ENCODE results near the gene SPOCK1. TPM values are rescaled to one million over a fixed set of nuclear protein-coding genes. Genes with fewer than 3 reads are reported as not detected.

SPOCK1 gene
- total RNA-seq, 1 donor from 2014 or later = 900 TPM

DNA sequence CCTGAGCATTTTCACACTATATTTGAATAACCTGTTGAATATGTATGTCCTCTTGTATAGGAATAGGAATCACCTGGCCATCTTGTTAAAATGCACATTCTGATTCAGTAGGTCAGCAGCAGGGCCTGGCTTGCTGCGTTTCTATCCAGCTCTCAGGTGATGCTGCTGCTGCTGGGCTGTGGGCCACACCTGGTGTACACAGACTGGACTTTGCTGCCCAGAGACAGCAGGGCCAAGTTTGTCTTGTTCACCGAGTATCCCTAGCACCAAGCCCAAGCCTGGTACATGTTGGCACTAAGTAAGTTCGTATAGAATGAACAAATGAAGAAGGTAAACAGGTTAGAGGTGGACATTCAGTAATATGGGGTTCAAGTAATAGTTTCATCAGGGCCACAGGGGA lies 151.3 kb downstream of the SPOCK1 start:
- no peaks in the 10 kb centered on the region for H3K27me3 Mint-ChIP-seq (ENCODE audit: unreplicated experiment)
- H3K27ac Mint-ChIP-seq (ENCODE audit: unreplicated experiment) = no peak overlapping the region
- H3K36me3 Mint-ChIP-seq (ENCODE audit: unreplicated experiment) = peaks cover 9% of the 10 kb centered on the region
- TF ChIP-seq, protein P1, sequence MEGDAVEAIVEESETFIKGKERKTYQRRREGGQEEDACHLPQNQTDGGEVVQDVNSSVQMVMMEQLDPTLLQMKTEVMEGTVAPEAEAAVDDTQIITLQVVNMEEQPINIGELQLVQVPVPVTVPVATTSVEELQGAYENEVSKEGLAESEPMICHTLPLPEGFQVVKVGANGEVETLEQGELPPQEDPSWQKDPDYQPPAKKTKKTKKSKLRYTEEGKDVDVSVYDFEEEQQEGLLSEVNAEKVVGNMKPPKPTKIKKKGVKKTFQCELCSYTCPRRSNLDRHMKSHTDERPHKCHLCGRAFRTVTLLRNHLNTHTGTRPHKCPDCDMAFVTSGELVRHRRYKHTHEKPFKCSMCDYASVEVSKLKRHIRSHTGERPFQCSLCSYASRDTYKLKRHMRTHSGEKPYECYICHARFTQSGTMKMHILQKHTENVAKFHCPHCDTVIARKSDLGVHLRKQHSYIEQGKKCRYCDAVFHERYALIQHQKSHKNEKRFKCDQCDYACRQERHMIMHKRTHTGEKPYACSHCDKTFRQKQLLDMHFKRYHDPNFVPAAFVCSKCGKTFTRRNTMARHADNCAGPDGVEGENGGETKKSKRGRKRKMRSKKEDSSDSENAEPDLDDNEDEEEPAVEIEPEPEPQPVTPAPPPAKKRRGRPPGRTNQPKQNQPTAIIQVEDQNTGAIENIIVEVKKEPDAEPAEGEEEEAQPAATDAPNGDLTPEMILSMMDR (IDR thresholded peaks at IDR 0.05) = no peak
- no peak for DNase-seq (ENCODE audit: extremely low spot score, unreplicated experiment)
- no peaks in the 10 kb centered on the region for H3K9me3 Mint-ChIP-seq (ENCODE audit: unreplicated experiment)
- H3K4me3 Mint-ChIP-seq (ENCODE audit: unreplicated experiment) = no peak overlapping the region
- peaks cover 12% of the 10 kb centered on the region for H3K4me1 Mint-ChIP-seq (ENCODE audit: unreplicated experiment)

DNA sequence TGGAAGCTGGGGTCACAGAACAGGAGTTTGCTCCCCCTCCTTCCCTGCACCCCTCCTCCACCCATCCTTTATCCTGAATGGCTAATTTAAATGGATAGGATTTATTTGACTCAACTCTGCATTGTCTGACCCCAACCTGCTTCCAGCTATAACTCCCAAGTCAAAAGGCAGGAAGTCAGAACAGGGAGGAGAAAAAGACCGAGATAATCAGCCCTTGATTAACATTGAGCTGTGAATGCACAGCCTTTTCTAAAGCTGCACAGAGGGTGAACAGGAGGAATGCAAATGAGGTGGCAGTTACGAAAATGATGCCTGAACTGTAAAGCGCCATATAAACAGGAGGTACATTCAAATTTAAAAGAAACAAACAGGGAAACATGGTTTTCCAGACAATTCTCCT lies 152.8 kb downstream of the SPOCK1 start:
- TF ChIP-seq, protein P1 (IDR thresholded peaks at IDR 0.05) = no peak

DNA sequence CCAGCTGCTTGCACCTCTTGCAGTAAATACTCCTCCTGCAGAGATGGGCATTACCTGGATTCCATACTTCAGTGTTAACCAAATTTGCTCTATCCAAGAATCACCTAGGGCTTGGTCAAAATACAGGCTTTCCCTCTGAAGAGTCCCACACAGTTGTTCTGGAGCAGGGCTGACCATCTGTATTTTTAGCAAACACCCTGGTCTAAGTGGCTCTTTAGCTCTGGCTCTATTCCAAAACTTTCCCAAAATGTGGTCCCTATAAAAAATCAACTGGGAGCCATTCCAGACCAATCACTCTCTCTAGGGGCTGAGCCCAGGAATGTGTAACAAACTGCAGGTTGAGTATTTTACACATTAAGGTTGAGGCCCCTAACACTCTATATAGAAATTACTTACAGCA lies 153.7 kb downstream of the SPOCK1 start:
- Mint-ChIP-seq H3K27me3 (ENCODE audit: unreplicated experiment) (no peaks in the 10 kb centered on the region), H3K4me3 (ENCODE audit: unreplicated experiment) (no peak overlapping the region), H3K27ac (ENCODE audit: unreplicated experiment) (no peak overlapping the region), H3K36me3 (ENCODE audit: unreplicated experiment) (peaks cover 7% of the 10 kb centered on the region), H3K9me3 (ENCODE audit: unreplicated experiment) (no peaks in the 10 kb centered on the region), H3K4me1 (ENCODE audit: unreplicated experiment) (peaks cover 17% of the 10 kb centered on the region)
- DNase-seq (ENCODE audit: extremely low spot score, unreplicated experiment) = no peak
- TF ChIP-seq, protein P1 (IDR thresholded peaks at IDR 0.05) = no peak

More for the DNA sequence above, 152.8 kb downstream of the SPOCK1 start:
- Mint-ChIP-seq H3K9me3 (ENCODE audit: unreplicated experiment) (no peaks in the 10 kb centered on the region), H3K4me1 (ENCODE audit: unreplicated experiment) (peaks cover 17% of the 10 kb centered on the region), H3K36me3 (ENCODE audit: unreplicated experiment) (peaks cover 8% of the 10 kb centered on the region), H3K27ac (ENCODE audit: unreplicated experiment) (no peak overlapping the region), H3K27me3 (ENCODE audit: unreplicated experiment) (no peaks in the 10 kb centered on the region), H3K4me3 (ENCODE audit: unreplicated experiment) (no peak overlapping the region)
- no peak for DNase-seq (ENCODE audit: extremely low spot score, unreplicated experiment)

- TF ChIP-seq, protein P1 (IDR thresholded peaks at IDR 0.05) = peak; percentile 67
- Mint-ChIP-seq H3K27ac (ENCODE audit: unreplicated experiment) (no peak overlapping the region), H3K9me3 (ENCODE audit: unreplicated experiment) (no peaks in the 10 kb centered on the region), H3K27me3 (ENCODE audit: unreplicated experiment) (no peaks in the 10 kb centered on the region), H3K36me3 (ENCODE audit: unreplicated experiment) (peaks cover 5% of the 10 kb centered on the region), H3K4me1 (ENCODE audit: unreplicated experiment) (peaks cover 17% of the 10 kb centered on the region), H3K4me3 (ENCODE audit: unreplicated experiment) (no peak overlapping the region)
- DNase-seq (ENCODE audit: extremely low spot score, unreplicated experiment) = no peak
Observed at GRCh38 chr5:137344723-137345322, 154.3 kb downstream of the SPOCK1 start.

DNA sequence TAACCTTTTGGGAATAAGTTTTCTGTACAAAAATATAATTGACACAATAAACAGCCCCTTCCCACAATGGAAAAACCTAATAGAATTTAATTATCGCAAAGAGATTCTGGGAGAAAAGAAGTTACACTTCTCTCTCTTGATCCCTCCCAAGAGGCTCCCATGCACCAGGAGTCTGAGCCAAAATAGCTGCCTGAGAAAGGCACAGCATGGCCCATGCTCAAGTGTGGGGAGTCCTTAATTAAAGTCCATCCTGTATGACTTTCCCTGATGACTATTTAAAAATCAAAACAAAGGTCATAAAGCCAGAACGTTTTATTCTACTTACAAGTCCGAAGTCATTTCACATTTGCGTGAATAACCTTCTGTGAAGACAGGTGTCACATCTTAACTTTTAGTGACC lies 155.1 kb downstream of the SPOCK1 start:
- TF ChIP-seq, protein P1 (IDR thresholded peaks at IDR 0.05) = no peak
- H3K4me1 Mint-ChIP-seq (ENCODE audit: unreplicated experiment) = peaks cover 17% of the 10 kb centered on the region
- H3K4me3 Mint-ChIP-seq (ENCODE audit: unreplicated experiment) = no peak overlapping the region
- H3K36me3 Mint-ChIP-seq (ENCODE audit: unreplicated experiment) = peaks cover 7% of the 10 kb centered on the region
- H3K27me3 Mint-ChIP-seq (ENCODE audit: unreplicated experiment) = no peaks in the 10 kb centered on the region
- DNase-seq (ENCODE audit: extremely low spot score, unreplicated experiment) = no peak
- H3K9me3 Mint-ChIP-seq (ENCODE audit: unreplicated experiment) = no peaks in the 10 kb centered on the region
- no peak overlapping the region for H3K27ac Mint-ChIP-seq (ENCODE audit: unreplicated experiment)

All from osteocyte (in vitro differentiated cells).